Activated CD4-positive, alpha-beta memory T cell treated with anti-CD3 and anti-CD28 coated beads for 36 hours (primary cell): ENCODE results near the gene SLC6A15. TPM values are rescaled to one million over a fixed set of nuclear protein-coding genes. Genes with fewer than 3 reads are reported as not detected.
A peak's percentile ranks its signal among the peaks of the same experiment; 100 is the strongest.

Experiments used
- CTCF ChIA-PET: fragments of 350-600 bp; sonication (Branson Sonifier 250); formaldehyde crosslinking; loops from one replicate; lab custom pipeline; 2021; ENCODE audit warnings: antibody characterized with exemption, inconsistent platforms; lab: Charles Lee
- POLR2A ChIA-PET: fragments of 350-600 bp; sonication (Branson Sonifier 250); formaldehyde crosslinking; loops from one replicate; lab custom pipeline; 2021; ENCODE audit warnings: antibody characterized with exemption; lab: Charles Lee
- DNase-seq: peaks from one replicate; pipeline ENCODE4 v3.0.0-alpha.2; 2020
- H3K27ac Mint-ChIP-seq: one replicate; pipeline ENCODE4 v1.8.0; 2021; ENCODE audit warnings: mixed read lengths
- H3K27me3 Mint-ChIP-seq: one replicate; pipeline ENCODE4 v1.8.0; 2021; ENCODE audit warnings: mixed read lengths
- H3K36me3 Mint-ChIP-seq: one replicate; pipeline ENCODE4 v1.8.0; 2021; ENCODE audit warnings: mixed read lengths
- H3K4me1 Mint-ChIP-seq: one replicate; pipeline ENCODE4 v1.8.0; 2021; ENCODE audit warnings: low read depth, mixed read lengths
- H3K4me3 Mint-ChIP-seq: one replicate; pipeline ENCODE4 v1.8.0; 2021; ENCODE audit warnings: mild to moderate bottlenecking, mixed read lengths
- H3K9me3 Mint-ChIP-seq: one replicate; pipeline ENCODE4 v1.8.0; 2021; ENCODE audit warnings: mixed read lengths
- intact Hi-C: fragments of 100-400 bp; cut with micrococcal nuclease; formaldehyde crosslinking; loops from one replicate; pipeline ENCODE4 v1.15.1; 2023
- total RNA-seq, 2 experiments: library from RNA; stranded (reverse); gene quantifications; one replicate each; pipeline ENCODE4 v1.2.3, GENCODE V29; 2021

SLC6A15 gene
- total RNA-seq, 2 experiments from 2014 or later = 0.12 to 0.17 TPM

DNA sequence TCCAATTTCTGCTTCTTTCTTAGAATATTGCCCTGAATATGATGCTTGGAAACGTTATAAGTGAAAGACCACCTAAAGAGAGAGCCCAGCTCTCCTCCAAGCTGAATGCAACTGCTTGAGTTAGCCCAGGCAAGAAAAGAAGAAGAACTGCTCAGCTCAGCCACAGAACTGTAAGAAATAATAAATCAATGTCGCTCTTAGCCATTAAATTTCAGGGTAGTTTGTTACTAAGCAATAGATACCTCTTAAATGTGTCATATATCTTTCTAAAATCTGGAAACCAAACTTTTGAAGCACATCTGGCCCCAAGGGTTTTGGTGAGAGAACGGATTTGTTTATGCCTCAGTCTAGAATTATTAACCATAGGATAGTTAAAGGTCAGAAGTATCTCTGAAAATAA lies 50.4 kb downstream of the SLC6A15 start:
- H3K27me3 Mint-ChIP-seq = peaks cover 1% of the 10 kb centered on the region
- intact Hi-C loops = no loop called here
- H3K27ac Mint-ChIP-seq = no peak overlapping the region
- CTCF ChIA-PET = interaction anchor here (0.7 to 1.5 kb wide), 2 partner anchors 13 to 19 kb away, joined by 3 to 4 read pairs; no protein-coding TSS in a partner anchor
- DNase-seq = no peak
- POLR2A ChIA-PET = no interaction called here
- H3K9me3 Mint-ChIP-seq = no peaks in the 10 kb centered on the region
- no peaks in the 10 kb centered on the region for H3K4me1 Mint-ChIP-seq
- H3K4me3 Mint-ChIP-seq = no peak overlapping the region
- H3K36me3 Mint-ChIP-seq = no peaks in the 10 kb centered on the region

DNA sequence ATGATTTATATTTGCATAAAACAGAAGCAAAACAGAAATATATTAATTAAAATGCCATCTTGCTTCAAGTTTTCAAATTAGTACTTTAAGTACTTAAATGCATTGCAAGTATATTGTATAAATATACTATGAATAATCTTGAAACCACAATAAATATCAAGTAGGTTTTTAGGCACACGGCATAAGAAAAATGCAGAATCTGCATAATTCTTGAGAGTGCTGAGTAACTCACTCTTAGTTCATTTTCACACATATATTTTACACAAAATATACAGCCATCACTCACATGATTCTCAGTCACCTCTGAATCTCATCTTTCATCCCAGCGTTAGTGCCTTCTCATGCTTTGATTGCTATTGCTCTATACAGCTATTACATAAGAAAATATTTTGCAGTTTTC lies 51.9 kb downstream of the SLC6A15 start:
- Mint-ChIP-seq H3K4me3 (no peak overlapping the region), H3K4me1 (no peaks in the 10 kb centered on the region), H3K36me3 (no peaks in the 10 kb centered on the region), H3K9me3 (no peaks in the 10 kb centered on the region), H3K27me3 (peaks cover 3% of the 10 kb centered on the region), H3K27ac (no peak overlapping the region)
- ChIA-PET POLR2A (no interaction called here), CTCF (no interaction called here)
- no peak for DNase-seq
- intact Hi-C loops = no loop called here

DNA sequence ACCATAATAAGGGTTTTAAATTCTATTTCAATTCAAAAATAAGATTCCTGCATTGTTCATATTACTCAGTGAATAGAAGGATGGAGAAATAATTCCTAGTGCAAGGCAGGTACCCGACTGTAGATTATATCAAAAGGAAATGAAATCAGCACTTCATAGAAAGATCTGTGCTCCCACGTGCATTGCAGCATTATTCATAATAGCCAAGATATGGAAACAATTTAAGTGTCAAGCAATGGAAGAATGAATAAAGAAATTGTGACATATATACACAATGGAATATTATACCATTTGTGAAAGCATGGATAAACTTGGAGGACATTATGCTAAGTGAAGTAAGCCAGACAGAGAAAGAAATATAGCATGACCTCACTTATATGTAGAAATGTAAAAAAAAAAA lies 53.8 kb downstream of the SLC6A15 start:
- Mint-ChIP-seq H3K4me3 (no peak overlapping the region), H3K27me3 (peaks cover 3% of the 10 kb centered on the region), H3K36me3 (no peaks in the 10 kb centered on the region), H3K4me1 (no peaks in the 10 kb centered on the region), H3K27ac (no peak overlapping the region), H3K9me3 (no peaks in the 10 kb centered on the region)
- no peak for DNase-seq
- CTCF ChIA-PET = no interaction called here
- POLR2A ChIA-PET = no interaction called here
- intact Hi-C loops = no loop called here

DNA sequence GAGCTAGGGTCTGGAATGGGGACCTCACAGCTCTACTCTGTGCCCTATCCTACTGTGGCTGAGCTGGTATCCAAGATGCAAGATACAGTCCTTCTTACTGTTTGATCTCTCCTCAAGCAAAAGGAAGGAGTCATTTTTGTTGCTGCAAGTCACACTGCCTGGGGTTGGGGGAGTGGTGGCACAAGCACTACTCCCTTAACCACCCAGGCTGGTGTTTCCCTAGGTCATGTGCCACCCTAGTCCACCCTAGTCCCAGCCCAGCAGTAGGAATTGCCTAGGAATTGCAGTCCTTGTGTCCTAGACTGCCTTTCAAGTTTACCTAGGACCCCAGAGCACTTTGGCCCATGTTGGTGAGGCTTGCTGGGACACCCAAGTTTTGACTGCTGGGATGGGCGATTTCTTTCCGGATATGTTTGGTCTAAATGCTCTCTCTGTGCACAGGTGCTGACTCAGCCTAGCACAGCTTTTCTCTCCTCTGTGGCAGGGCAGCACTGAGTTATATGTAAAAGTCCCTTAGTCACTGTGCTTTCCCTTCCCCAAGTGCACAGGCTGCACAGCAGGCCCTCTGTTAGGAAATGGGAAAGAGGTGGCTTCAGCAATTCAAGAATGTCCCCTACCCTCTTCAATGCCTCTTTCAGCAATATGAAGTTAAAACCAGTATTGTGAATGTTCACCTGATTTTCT lies 54.9 kb downstream of the SLC6A15 start:
- no peaks in the 10 kb centered on the region for H3K36me3 Mint-ChIP-seq
- CTCF ChIA-PET = no interaction called here

DNA sequence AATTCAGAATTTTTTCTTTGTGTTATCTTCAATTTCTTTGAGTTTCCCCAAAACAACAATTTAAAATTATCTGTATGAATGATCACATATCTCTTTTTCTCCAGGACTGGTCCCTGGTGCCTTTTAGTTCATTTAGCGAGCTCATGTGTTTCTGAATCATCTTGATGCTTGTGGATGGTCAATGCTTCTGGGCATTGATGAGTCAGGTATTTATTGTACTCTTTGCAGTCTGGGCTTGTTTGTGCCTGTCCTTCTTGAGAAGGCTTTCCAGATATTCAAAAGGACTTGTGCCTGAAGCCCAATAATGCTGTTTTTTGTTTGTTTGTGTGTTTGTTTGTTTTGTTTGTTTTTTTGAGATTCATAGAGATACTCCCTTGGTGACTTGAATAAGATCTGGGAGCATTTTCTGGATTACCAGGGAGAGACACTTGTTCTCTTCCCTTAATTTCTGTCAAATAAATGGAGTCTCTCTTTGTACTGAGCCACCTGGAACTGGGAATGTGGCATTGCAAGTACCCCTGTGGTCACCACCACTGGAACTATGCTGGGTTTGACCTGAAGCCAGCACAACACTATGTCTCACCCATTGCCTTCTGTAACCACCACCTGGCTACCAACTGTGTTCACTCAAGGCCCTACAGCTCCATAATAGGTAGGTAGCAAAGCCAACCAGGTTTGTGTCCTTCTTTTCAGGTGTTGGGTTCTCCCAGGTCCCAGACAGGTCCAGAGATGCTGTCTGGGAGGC lies 56.3 kb downstream of the SLC6A15 start:
- CTCF ChIA-PET = no interaction called here
- no peak overlapping the region for H3K4me3 Mint-ChIP-seq

More for the DNA sequence above, 54.9 kb downstream of the SLC6A15 start:
- Mint-ChIP-seq H3K9me3 (no peaks in the 10 kb centered on the region), H3K4me3 (no peak overlapping the region), H3K27ac (no peak overlapping the region), H3K27me3 (peaks cover 3% of the 10 kb centered on the region), H3K4me1 (no peaks in the 10 kb centered on the region)
- POLR2A ChIA-PET = no interaction called here
- no peak for DNase-seq
- intact Hi-C loops = no loop called here

DNA sequence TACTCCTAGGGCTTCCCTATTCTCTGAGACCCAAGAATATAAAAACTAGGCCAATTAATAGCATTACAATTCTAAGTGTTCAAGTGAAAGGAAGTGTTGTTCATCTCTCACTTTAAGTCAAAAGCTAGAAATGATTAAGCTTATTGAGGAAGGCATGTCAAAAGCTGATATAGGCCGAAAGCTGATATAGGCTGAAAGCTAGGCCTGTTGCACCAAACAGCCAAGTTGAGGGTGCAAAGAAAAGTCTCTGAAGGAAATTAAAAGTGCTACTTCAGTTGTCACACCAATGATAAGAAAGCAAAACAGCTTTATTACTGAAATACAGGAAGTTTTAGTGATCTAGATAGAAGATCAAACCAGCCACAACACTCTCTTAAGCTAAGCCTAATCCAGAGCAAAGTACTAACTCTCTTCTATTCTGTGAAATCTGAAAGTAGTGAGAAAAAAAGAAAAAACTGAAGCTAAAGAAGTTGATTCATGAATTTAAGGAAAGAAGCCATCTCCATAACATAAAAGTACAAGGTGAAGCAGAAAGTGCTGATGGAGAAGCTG lies 68.9 kb downstream of the SLC6A15 start:
- ChIA-PET POLR2A (no interaction called here), CTCF (interaction anchor here (0.7 to 2.7 kb wide), 5 partner anchors 11 to 1582 kb away, joined by 3 to 12 read pairs (median 3); no protein-coding TSS in a partner anchor)
- Mint-ChIP-seq H3K4me1 (peaks cover 18% of the 10 kb centered on the region), H3K4me3 (no peak overlapping the region), H3K27ac (peak overlapping the region; percentile 24), H3K36me3 (no peaks in the 10 kb centered on the region), H3K9me3 (no peaks in the 10 kb centered on the region), H3K27me3 (no peaks in the 10 kb centered on the region)
- intact Hi-C loops = loop anchor here (5.0 kb wide), 1 partner anchor 341 kb away; no protein-coding TSS in a partner anchor
- DNase-seq = peak; percentile 17

More for the DNA sequence above, 56.3 kb downstream of the SLC6A15 start:
- Mint-ChIP-seq H3K36me3 (no peaks in the 10 kb centered on the region), H3K27ac (no peak overlapping the region), H3K9me3 (no peaks in the 10 kb centered on the region), H3K4me1 (no peaks in the 10 kb centered on the region), H3K27me3 (peaks cover 3% of the 10 kb centered on the region)
- DNase-seq = no peak
- intact Hi-C loops = no loop called here
- POLR2A ChIA-PET = no interaction called here

DNA sequence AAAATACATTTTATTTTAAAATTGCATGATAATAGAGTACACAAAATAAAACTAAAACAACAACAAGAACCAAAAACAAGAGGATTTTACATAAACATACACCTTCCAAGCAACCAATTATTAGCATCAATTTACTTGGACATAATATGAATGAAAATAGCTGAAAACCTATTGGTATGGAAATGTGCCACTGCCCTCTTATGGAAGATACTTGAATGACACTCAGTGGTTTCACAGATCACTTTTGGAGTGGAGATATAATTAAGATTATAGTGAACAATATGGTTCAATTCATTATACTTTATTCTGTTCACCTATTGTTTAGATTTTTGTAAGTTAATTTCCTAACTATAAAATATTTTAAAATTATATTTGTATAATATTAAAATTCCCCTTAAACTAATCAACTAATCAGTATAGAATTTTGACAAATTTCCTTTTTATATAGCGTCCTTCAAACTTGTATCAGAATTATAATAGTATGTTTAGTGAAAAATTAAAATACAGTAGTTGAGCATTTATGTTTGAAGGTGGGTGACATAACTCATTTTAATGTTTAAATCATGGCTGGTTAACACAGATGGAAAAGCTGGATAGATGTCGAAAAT lies 70.1 kb downstream of the SLC6A15 start:
- intact Hi-C loops = loop anchor here (5.0 kb wide), 1 partner anchor 340 kb away; no protein-coding TSS in a partner anchor
- Mint-ChIP-seq H3K36me3 (no peaks in the 10 kb centered on the region), H3K27ac (no peak overlapping the region), H3K4me1 (peaks cover 18% of the 10 kb centered on the region), H3K27me3 (no peaks in the 10 kb centered on the region), H3K9me3 (no peaks in the 10 kb centered on the region), H3K4me3 (no peak overlapping the region)
- no peak for DNase-seq
- ChIA-PET POLR2A (no interaction called here), CTCF (interaction anchor here (0.9 to 2.7 kb wide), 5 partner anchors 20 to 1581 kb away, joined by 3 to 12 read pairs (median 3); no protein-coding TSS in a partner anchor)

DNA sequence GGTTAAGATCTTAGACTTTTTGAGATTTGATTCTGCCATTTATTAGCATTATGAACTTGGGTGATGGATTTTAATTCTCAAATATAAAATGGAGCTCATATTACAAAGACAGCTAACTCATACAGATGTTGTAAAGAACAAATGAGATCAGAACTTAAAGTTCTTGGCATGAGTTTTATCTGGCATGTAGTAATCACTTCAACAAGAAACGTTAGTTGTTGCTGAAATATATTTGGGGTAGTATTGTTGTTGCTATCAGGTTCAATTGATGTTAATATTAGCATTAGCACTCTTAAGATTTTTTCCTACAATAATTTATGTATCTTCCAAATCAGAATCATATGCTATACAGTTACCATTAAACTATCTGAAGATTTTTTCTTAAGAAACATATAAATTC lies 71.0 kb downstream of the SLC6A15 start:
- ChIA-PET CTCF (interaction anchor here (1.0 kb wide), 1 partner anchor 187 kb away, joined by 3 read pairs; no protein-coding TSS in a partner anchor), POLR2A (no interaction called here)
- H3K27ac Mint-ChIP-seq = no peak overlapping the region
- peaks cover 18% of the 10 kb centered on the region for H3K4me1 Mint-ChIP-seq
- no peak for DNase-seq
- H3K27me3 Mint-ChIP-seq = no peaks in the 10 kb centered on the region
- intact Hi-C loops = loop anchor here (5.0 kb wide), 1 partner anchor 339 kb away; no protein-coding TSS in a partner anchor
- H3K9me3 Mint-ChIP-seq = no peaks in the 10 kb centered on the region
- H3K36me3 Mint-ChIP-seq = no peaks in the 10 kb centered on the region
- no peak overlapping the region for H3K4me3 Mint-ChIP-seq

DNA sequence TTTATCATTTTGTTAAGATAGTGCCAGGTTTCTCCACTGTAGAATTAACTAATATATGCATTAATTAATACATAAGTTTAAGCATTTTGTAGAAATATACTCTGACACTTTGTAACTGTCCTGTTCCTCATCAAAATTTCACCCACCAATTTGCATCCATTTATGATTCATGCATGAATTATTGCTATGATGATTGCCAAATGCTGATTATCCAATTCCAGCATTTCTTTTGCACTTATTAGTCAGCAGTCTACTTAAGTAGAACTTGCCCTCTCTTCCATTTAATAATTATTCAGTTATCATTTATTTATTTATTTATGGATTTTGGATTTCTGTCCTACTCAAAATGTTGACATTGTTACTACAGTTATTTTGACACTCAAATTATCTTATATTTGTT lies 72.2 kb downstream of the SLC6A15 start:
- Mint-ChIP-seq H3K27me3 (no peaks in the 10 kb centered on the region), H3K36me3 (no peaks in the 10 kb centered on the region), H3K9me3 (no peaks in the 10 kb centered on the region), H3K4me1 (peaks cover 18% of the 10 kb centered on the region), H3K4me3 (no peak overlapping the region), H3K27ac (no peak overlapping the region)
- no peak for DNase-seq
- ChIA-PET POLR2A (no interaction called here), CTCF (interaction anchor here (1.0 kb wide), 1 partner anchor 188 kb away, joined by 3 read pairs; no protein-coding TSS in a partner anchor)
- intact Hi-C loops = loop anchor here (5.0 kb wide), 1 partner anchor 338 kb away; no protein-coding TSS in a partner anchor

DNA sequence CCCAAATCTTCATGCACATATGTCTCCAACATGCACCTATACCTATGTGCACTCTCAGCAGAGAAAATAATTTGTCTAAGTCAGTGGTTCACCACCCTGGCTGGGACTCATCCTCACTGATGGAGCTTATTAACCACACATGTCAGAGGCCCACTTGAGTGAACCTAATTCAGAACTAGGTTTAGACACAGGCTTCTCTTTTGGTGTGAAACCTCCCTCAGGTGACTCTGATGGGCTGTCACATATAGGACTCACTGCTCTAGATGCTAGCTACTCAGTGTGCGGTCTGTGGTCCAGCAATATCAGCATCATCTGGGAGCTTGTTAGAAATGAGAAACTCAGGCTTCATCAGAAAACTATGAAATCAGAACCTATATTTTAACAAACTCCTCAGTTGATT lies 85.7 kb downstream of the SLC6A15 start:
- Mint-ChIP-seq H3K27ac (no peak overlapping the region), H3K4me3 (no peak overlapping the region), H3K9me3 (no peaks in the 10 kb centered on the region), H3K36me3 (no peaks in the 10 kb centered on the region), H3K4me1 (no peaks in the 10 kb centered on the region), H3K27me3 (no peaks in the 10 kb centered on the region)
- POLR2A ChIA-PET = no interaction called here
- intact Hi-C loops = no loop called here
- CTCF ChIA-PET = no interaction called here
- DNase-seq = no peak

DNA sequence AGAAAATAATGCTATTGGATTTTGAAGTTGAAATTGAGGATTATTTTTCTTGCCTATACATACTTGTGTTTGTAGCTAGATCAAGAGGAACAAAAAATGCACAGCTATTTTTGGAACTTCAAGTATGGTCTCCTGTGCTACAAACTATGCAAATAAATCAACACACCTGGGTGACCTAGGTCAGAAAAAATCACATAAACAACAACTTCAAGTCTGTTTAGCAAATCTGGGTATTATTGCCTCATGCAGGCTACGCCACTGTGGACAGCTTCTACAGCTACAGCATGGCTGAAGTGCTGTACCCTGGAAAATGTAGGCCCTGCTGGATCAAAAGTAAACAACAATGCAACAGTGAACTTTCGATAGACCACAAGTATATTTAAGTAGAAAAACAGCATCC lies 87.5 kb downstream of the SLC6A15 start:
- no peak overlapping the region for H3K27ac Mint-ChIP-seq
- no peaks in the 10 kb centered on the region for H3K4me1 Mint-ChIP-seq
- H3K4me3 Mint-ChIP-seq = no peak overlapping the region
- no peaks in the 10 kb centered on the region for H3K9me3 Mint-ChIP-seq
- intact Hi-C loops = no loop called here
- DNase-seq = no peak
- no peaks in the 10 kb centered on the region for H3K27me3 Mint-ChIP-seq
- ChIA-PET CTCF (no interaction called here), POLR2A (no interaction called here)
- no peaks in the 10 kb centered on the region for H3K36me3 Mint-ChIP-seq

DNA sequence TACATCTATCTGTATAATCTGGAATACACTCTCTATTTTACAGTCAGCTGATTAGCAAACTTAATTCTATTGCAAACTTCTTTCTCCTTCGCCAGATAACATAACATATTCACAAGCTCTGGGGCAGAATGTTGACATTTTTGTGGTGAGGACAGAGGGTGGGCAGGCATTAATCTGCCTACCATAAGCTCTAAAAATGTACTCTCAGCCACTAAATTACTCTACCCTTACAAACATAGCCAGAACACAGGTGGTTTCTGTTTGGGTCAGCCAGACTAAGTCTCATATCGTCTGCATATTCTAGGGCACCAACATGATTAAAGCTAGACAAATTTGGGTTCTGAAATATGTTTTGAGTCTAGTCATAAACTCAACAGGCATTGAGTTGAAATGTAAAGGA lies 90.1 kb downstream of the SLC6A15 start:
- Mint-ChIP-seq H3K27me3 (no peaks in the 10 kb centered on the region), H3K36me3 (no peaks in the 10 kb centered on the region), H3K27ac (no peak overlapping the region), H3K9me3 (no peaks in the 10 kb centered on the region), H3K4me1 (no peaks in the 10 kb centered on the region), H3K4me3 (no peak overlapping the region)
- ChIA-PET CTCF (no interaction called here), POLR2A (no interaction called here)
- no peak for DNase-seq
- intact Hi-C loops = no loop called here
